MCF 10A (cell line): Measurements from ENCODE around the gene DNAJB13. TPM values are rescaled to one million over a fixed set of nuclear protein-coding genes. Genes with fewer than 3 reads are reported as not detected.

Experiments
- BruUV-seq: library from RNA; stranded (reverse); fragments of 400-500 nt; replicated peaks from 2 replicates; lab custom pipeline; 2021; lab: Mats Ljungman, UMichigan
- CTCF ChIA-PET: fragments of 300-600 bp; sonication (Branson Sonifier 250); formaldehyde crosslinking; extraction: SDS; loops from one replicate; lab custom pipeline; 2021; ENCODE audit warnings: antibody characterized with exemption, inconsistent platforms; lab: Yijun Ruan, JAX
- POLR2A ChIA-PET: fragments of 300-600, 350-650 bp; sonication (Branson Sonifier 250); formaldehyde crosslinking; extraction: SDS; loops from one replicate; lab custom pipeline; 2020; ENCODE audit warnings: antibody characterized with exemption, inconsistent platforms; lab: Yijun Ruan, JAX
- DNase-seq: peaks from one replicate; pipeline ENCODE4 v3.0.0-alpha.2; 2018; ENCODE audit not compliant: unreplicated experiment
- H3K27ac Mint-ChIP-seq: one replicate; pipeline ENCODE4 v1.8.0; 2022; ENCODE audit warnings: mild to moderate bottlenecking, low read depth, mixed read lengths; ENCODE audit not compliant: unreplicated experiment
- H3K27me3 Mint-ChIP-seq: one replicate; pipeline ENCODE4 v1.8.0; 2022; ENCODE audit warnings: mixed read lengths; ENCODE audit not compliant: insufficient read depth, unreplicated experiment
- H3K36me3 Mint-ChIP-seq: one replicate; pipeline ENCODE4 v1.8.0; 2022; ENCODE audit warnings: mild to moderate bottlenecking, moderate library complexity, mixed read lengths; ENCODE audit not compliant: insufficient read depth, unreplicated experiment
- H3K4me1 Mint-ChIP-seq: one replicate; pipeline ENCODE4 v1.8.0; 2022; ENCODE audit warnings: mixed read lengths; ENCODE audit not compliant: insufficient read depth, unreplicated experiment
- H3K4me3 Mint-ChIP-seq: one replicate; pipeline ENCODE4 v1.8.0; 2022; ENCODE audit warnings: mild to moderate bottlenecking, moderate library complexity, mixed read lengths; ENCODE audit not compliant: unreplicated experiment
- H3K9me3 Mint-ChIP-seq: one replicate; pipeline ENCODE4 v1.8.0; 2022; ENCODE audit warnings: mixed read lengths; ENCODE audit not compliant: unreplicated experiment
- CTCF ChIP-seq: fragments of 200-600 bp; IDR thresholded peaks from one replicate; pipeline ENCODE4 v1.8.0; 2022; ENCODE audit warnings: antibody characterized with exemption, mild to moderate bottlenecking; ENCODE audit not compliant: unreplicated experiment
- intact Hi-C: fragments of 100-400 bp; cut with micrococcal nuclease; formaldehyde crosslinking; loops from 2 replicates; pipeline ENCODE4 v1.14.1; 2022
- total RNA-seq: library from RNA; stranded (reverse); gene quantifications from 2 replicates; pipeline ENCODE4 v1.2.3, GENCODE V29; 2022

Gene DNAJB13
- total RNA-seq, 1 experiment from 2014 or later, result 0.30 TPM

- no TSS peak for BruUV-seq
- DNase-seq, result no peak
- Mint-ChIP-seq H3K27me3 (no peaks in the 10 kb centered on the region), H3K9me3 (no peaks in the 10 kb centered on the region), H3K27ac (no peak overlapping the region), H3K36me3 (no peaks in the 10 kb centered on the region), H3K4me1 (peaks cover 6% of the 10 kb centered on the region), H3K4me3 (no peak overlapping the region)
- intact Hi-C loops, result no loop called here
- ChIA-PET POLR2A (no interaction called here), CTCF (no interaction called here)
- TF ChIP-seq CTCF, result no peak
Observed at GRCh38 chr11:73949912-73950311, 914 bp upstream of the DNAJB13 start.

- POLR2A ChIA-PET, result no interaction called here
Observed at GRCh38 chr11:73951797-73952196, 971 bp downstream of the DNAJB13 start.

GRCh38 chr11:73956876-73957653 is 6.2 kb downstream of the DNAJB13 start:
- no peak for TF ChIP-seq CTCF
- no peak for DNase-seq
- Mint-ChIP-seq H3K27ac (no peak overlapping the region), H3K4me1 (peaks cover 8% of the 10 kb centered on the region), H3K36me3 (no peaks in the 10 kb centered on the region), H3K9me3 (no peaks in the 10 kb centered on the region), H3K4me3 (no peak overlapping the region), H3K27me3 (no peaks in the 10 kb centered on the region)
- intact Hi-C loops, result no loop called here
- ChIA-PET POLR2A (no interaction called here), CTCF (interaction anchor here (0.6 to 0.7 kb wide), 2 partner anchors 33 to 192 kb away, joined by 3 read pairs; no protein-coding TSS in a partner anchor)
- BruUV-seq, result no TSS peak

More at GRCh38 chr11:73951797-73952196, 971 bp downstream of the DNAJB13 start:
- no peak for DNase-seq
- Mint-ChIP-seq H3K4me1 (peaks cover 11% of the 10 kb centered on the region), H3K4me3 (no peak overlapping the region), H3K27ac (no peak overlapping the region), H3K27me3 (no peaks in the 10 kb centered on the region), H3K9me3 (no peaks in the 10 kb centered on the region), H3K36me3 (no peaks in the 10 kb centered on the region)
- intact Hi-C loops, result no loop called here
- CTCF ChIA-PET, result interaction anchor here (0.6 to 1.6 kb wide), 2 partner anchors 12 to 40 kb away, joined by 3 to 4 read pairs; no protein-coding TSS in a partner anchor
- no peak for TF ChIP-seq CTCF
- BruUV-seq, result no TSS peak

- BruUV-seq, result no TSS peak
- Mint-ChIP-seq H3K4me3 (no peak overlapping the region), H3K36me3 (no peaks in the 10 kb centered on the region), H3K27me3 (no peaks in the 10 kb centered on the region), H3K9me3 (no peaks in the 10 kb centered on the region), H3K27ac (no peak overlapping the region), H3K4me1 (peaks cover 8% of the 10 kb centered on the region)
- ChIA-PET POLR2A (no interaction called here), CTCF (interaction anchor here (0.7 kb wide), 1 partner anchor 34 kb away, joined by 3 read pairs; no protein-coding TSS in a partner anchor)
- DNase-seq, result no peak
- intact Hi-C loops, result no loop called here
- no peak for TF ChIP-seq CTCF
Observed at GRCh38 chr11:73957654-73958361, 7.0 kb downstream of the DNAJB13 start.
